Colon (tissue), 2 donors: ENCODE results near the gene FAM32A.

ENCODE experiments used
- FAIRE-seq: peaks from 2 replicates; lab custom pipeline; 2012; peaks lifted over from hg19 to GRCh38; lab: Jason Lieb, UNC
- donor health status: control.
- donor health status: control.

Gene FAM32A

GRCh38 chr19:16185123-16185767, at the start of gene FAM32A:
Gene FAM32A, plus strand, starts transcription at chr19:16185410. Its CDS starts 33 bp downstream, at chr19:16185443.
- FAIRE-seq: peak; percentile 72

GRCh38 chr19:16135430-16136127, 49.6 kb upstream of the FAM32A start:
- FAIRE-seq: no peak

- FAIRE-seq: no peak
Measured at GRCh38 chr19:16136185-16136999, 48.8 kb upstream of the FAM32A start.

GRCh38 chr19:16139752-16140151, 45.5 kb upstream of the FAM32A start:
- no peak for FAIRE-seq

- FAIRE-seq: no peak
Measured at GRCh38 chr19:16141043-16141442, 44.2 kb upstream of the FAM32A start.

GRCh38 chr19:16142032-16142580, 43.1 kb upstream of the FAM32A start:
- no peak for FAIRE-seq

GRCh38 chr19:16143399-16144215, 41.6 kb upstream of the FAM32A start, which contains the start of gene HSH2D:
Gene HSH2D, plus strand, starts transcription at chr19:16143685. Its CDS starts 5,066 bp downstream, at chr19:16148751.
- FAIRE-seq: no peak

- no peak for FAIRE-seq
Measured at GRCh38 chr19:16144216-16144581, 41.0 kb upstream of the FAM32A start.

- FAIRE-seq: no peak
Measured at GRCh38 chr19:16146112-16146511, 39.1 kb upstream of the FAM32A start.

GRCh38 chr19:16148443-16149229, 36.6 kb upstream of the FAM32A start:
- FAIRE-seq: no peak

GRCh38 chr19:16153582-16154336, 31.5 kb upstream of the FAM32A start:
- FAIRE-seq: no peak

- no peak for FAIRE-seq
Measured at GRCh38 chr19:16154557-16154956, 30.7 kb upstream of the FAM32A start.

GRCh38 chr19:16155128-16155527, 30.1 kb upstream of the FAM32A start:
- no peak for FAIRE-seq

- no peak for FAIRE-seq
Measured at GRCh38 chr19:16156904-16157303, 28.3 kb upstream of the FAM32A start.

GRCh38 chr19:16157601-16158000, 27.6 kb upstream of the FAM32A start:
- no peak for FAIRE-seq

- FAIRE-seq: no peak
Measured at GRCh38 chr19:16159655-16160054, 25.6 kb upstream of the FAM32A start.

GRCh38 chr19:16160445-16160942, 24.7 kb upstream of the FAM32A start:
- no peak for FAIRE-seq

- FAIRE-seq: no peak
Measured at GRCh38 chr19:16160943-16161560, 24.2 kb upstream of the FAM32A start.

GRCh38 chr19:16161840-16162239, 23.4 kb upstream of the FAM32A start:
- no peak for FAIRE-seq
